ENCODE measurements around the gene LRRC71. TPM values are rescaled to one million over a fixed set of nuclear protein-coding genes. Genes with fewer than 3 reads are reported as not detected.

The LRRC71 gene
- polyA plus RNA-seq, 3 donors = not detected

GRCh38 chr1:156959925-156960324 is 39.5 kb downstream of the LRRC71 start:
- no peak for DNase-seq
- no peaks in the 10 kb centered on the region for H3K27me3 ChIP-seq (ENCODE audit: control insufficient read depth in 2 of 2, insufficient read depth in 2 of 2, low read length in 2 of 2)
- H3K4me1 Mint-ChIP-seq = peaks cover 32% of the 10 kb centered on the region
- H3K36me3 Mint-ChIP-seq = peaks cover 81 to 85% of the 10 kb centered on the region in 2 donors
- TF ChIP-seq CTCF (IDR thresholded peaks at IDR 0.05) = no peak
- no peaks in the 10 kb centered on the region for H3K9me3 ChIP-seq (replicated peaks in 1 of 2; ENCODE audit: control insufficient read depth in 1 of 2, insufficient read depth in 1 of 2, low read length in 2 of 2)
- H2AFZ ChIP-seq (ENCODE audit: insufficient read depth, low read depth, low read length, poor library complexity, severe bottlenecking) = no peak overlapping the region
- peak overlapping the region in 2 of 7 donors; percentile 21 to 32 for H3K27ac Mint-ChIP-seq
- H4K20me1 ChIP-seq (ENCODE audit: insufficient read depth, low read length) = peaks cover 8% of the 10 kb centered on the region
- H3K4me2 ChIP-seq (replicated peaks; ENCODE audit: extremely low read depth, low read length, poor library complexity, severe bottlenecking) = no peak overlapping the region
- no peak overlapping the region for H3K27ac ChIP-seq (ENCODE audit: low read depth in 1 of 2, low read length in 2 of 2)
- peaks cover 66 to 77% of the 10 kb centered on the region in 2 donors for H3K36me3 ChIP-seq (replicated peaks in 1 of 2; ENCODE audit: control insufficient read depth in 1 of 2, insufficient read depth in 2 of 2, low read length in 2 of 2)
- H3K4me1 ChIP-seq (ENCODE audit: control insufficient read depth in 1 of 2, insufficient read depth in 2 of 2, low read length in 2 of 2) = peaks cover 32 to 34% of the 10 kb centered on the region in 2 donors
- WGBS (ENCODE audit: insufficient coverage) = 92% methylated on average over 6 of the region's 6 CpGs
- no peak overlapping the region for H3K9ac ChIP-seq (ENCODE audit: insufficient read depth, low read length, poor library complexity, severe bottlenecking)
- H3K79me2 ChIP-seq (ENCODE audit: insufficient read depth, low read length) = peaks cover 13% of the 10 kb centered on the region
- no peak overlapping the region for H3K4me3 ChIP-seq (replicated peaks in 1 of 3; ENCODE audit: low read depth in 2 of 3, low read length in 3 of 3)
- no peaks in the 10 kb centered on the region for H3K27me3 Mint-ChIP-seq (ENCODE audit: low read depth in 3 of 3)
- no peaks in the 10 kb centered on the region for H3K9me3 Mint-ChIP-seq
- intact Hi-C loops (cut with micrococcal nuclease) = no loop called here
- no peak overlapping the region for H3K4me3 Mint-ChIP-seq

- no peaks in the 10 kb centered on the region for H3K27me3 ChIP-seq (ENCODE audit: control insufficient read depth in 2 of 2, insufficient read depth in 2 of 2, low read length in 2 of 2)
- peak overlapping the region in 6 of 7 donors; percentile 21 to 88 (median 72) for H3K27ac Mint-ChIP-seq
- peaks cover 13% of the 10 kb centered on the region for H3K79me2 ChIP-seq (ENCODE audit: insufficient read depth, low read length)
- no peak overlapping the region for H3K9ac ChIP-seq (ENCODE audit: insufficient read depth, low read length, poor library complexity, severe bottlenecking)
- H3K36me3 Mint-ChIP-seq = peaks cover 80 to 84% of the 10 kb centered on the region in 2 donors
- no peaks in the 10 kb centered on the region for H3K9me3 Mint-ChIP-seq
- H3K4me1 ChIP-seq (ENCODE audit: control insufficient read depth in 1 of 2, insufficient read depth in 2 of 2, low read length in 2 of 2) = peaks cover 32 to 34% of the 10 kb centered on the region in 2 donors
- WGBS (ENCODE audit: insufficient coverage) = no CpG with 5 or more reads among the region's 4 CpGs
- H3K4me2 ChIP-seq (replicated peaks; ENCODE audit: extremely low read depth, low read length, poor library complexity, severe bottlenecking) = peak overlapping the region; percentile 48
- TF ChIP-seq CTCF (IDR thresholded peaks at IDR 0.05) = peak; percentile 30
- H3K4me1 Mint-ChIP-seq = peaks cover 32% of the 10 kb centered on the region
- H4K20me1 ChIP-seq (ENCODE audit: insufficient read depth, low read length) = peaks cover 8% of the 10 kb centered on the region
- DNase-seq = peak in 1 of 3 donors; percentile 3
- peaks cover 48 to 77% of the 10 kb centered on the region in 2 donors for H3K36me3 ChIP-seq (replicated peaks in 1 of 2; ENCODE audit: control insufficient read depth in 1 of 2, insufficient read depth in 2 of 2, low read length in 2 of 2)
- peak overlapping the region in 1 of 2 donors; percentile 70 for H3K4me3 Mint-ChIP-seq
- peak overlapping the region in 1 of 2 donors; percentile 17 for H3K27ac ChIP-seq (ENCODE audit: low read depth in 1 of 2, low read length in 2 of 2)
- intact Hi-C loops (cut with micrococcal nuclease) = no loop called here
- peak overlapping the region in 1 of 3 experiments; percentile 80 for H3K4me3 ChIP-seq (replicated peaks in 1 of 3; ENCODE audit: low read depth in 2 of 3, low read length in 3 of 3)
- H3K9me3 ChIP-seq (replicated peaks in 1 of 2; ENCODE audit: control insufficient read depth in 1 of 2, insufficient read depth in 1 of 2, low read length in 2 of 2) = no peaks in the 10 kb centered on the region
- no peak overlapping the region for H2AFZ ChIP-seq (ENCODE audit: insufficient read depth, low read depth, low read length, poor library complexity, severe bottlenecking)
- no peaks in the 10 kb centered on the region for H3K27me3 Mint-ChIP-seq (ENCODE audit: low read depth in 3 of 3)
Measured at GRCh38 chr1:156961709-156962108, 41.3 kb downstream of the LRRC71 start.
